ENCODE measurements around the gene COL7A1. TPM values are rescaled to one million over a fixed set of nuclear protein-coding genes. Genes with fewer than 3 reads are reported as not detected.

COL7A1 gene
- total RNA-seq, 1 donor from 2014 or later: 28.7 TPM

- DNase-seq (ENCODE audit: low read depth) (no peak), FAIRE-seq (no peak)
- peaks cover 26% of the 10 kb centered on the region for H3K36me3 Mint-ChIP-seq (ENCODE audit: low read depth, unreplicated experiment)
Observed at GRCh38 chr3:48528048-48528447, 67.1 kb downstream of the COL7A1 start.

GRCh38 chr3:48524970-48525369 is 70.2 kb downstream of the COL7A1 start:
- Mint-ChIP-seq H3K4me3 (ENCODE audit: unreplicated experiment) (no peak overlapping the region), H3K9me3 (ENCODE audit: unreplicated experiment) (no peaks in the 10 kb centered on the region), H3K36me3 (ENCODE audit: low read depth, unreplicated experiment) (peaks cover 25% of the 10 kb centered on the region), H3K27ac (ENCODE audit: unreplicated experiment) (no peak overlapping the region), H3K27me3 (ENCODE audit: low read depth, unreplicated experiment) (no peaks in the 10 kb centered on the region), H3K4me1 (ENCODE audit: low read depth, unreplicated experiment) (no peaks in the 10 kb centered on the region)
- DNase-seq (ENCODE audit: low read depth) (no peak), FAIRE-seq (no peak)
- no peaks in the 10 kb centered on the region for H3K27me3 ChIP-seq (ENCODE audit: insufficient read depth, low read length)
- peaks cover 8% of the 10 kb centered on the region for H3K36me3 ChIP-seq (ENCODE audit: insufficient read depth, low read length)
- no peak overlapping the region for H3K27ac ChIP-seq (ENCODE audit: low read depth, low read length)
- no peaks in the 10 kb centered on the region for H3K9me3 ChIP-seq (ENCODE audit: insufficient read depth, low read depth, low read length)
- no peaks in the 10 kb centered on the region for H3K79me2 ChIP-seq (ENCODE audit: insufficient read depth, low read length)
- H3K9ac ChIP-seq (ENCODE audit: low read length): no peak overlapping the region
- H2AFZ ChIP-seq (ENCODE audit: low read depth, low read length): no peak overlapping the region
- no peaks in the 10 kb centered on the region for H4K20me1 ChIP-seq (ENCODE audit: insufficient read depth, low read length)
- H3K4me2 ChIP-seq (ENCODE audit: low read length): no peak overlapping the region
- H3K4me3 ChIP-seq (ENCODE audit: insufficient read depth, low read depth, low read length): no peak overlapping the region
- H3K4me1 ChIP-seq (ENCODE audit: insufficient read depth, low read length): no peaks in the 10 kb centered on the region
- TF ChIP-seq CTCF (IDR thresholded peaks at IDR 0.05; ENCODE audit: insufficient read depth, low read depth, low read length): no peak
- no peak for TF ChIP-seq EZH2 (IDR thresholded peaks at IDR 0.05; ENCODE audit: insufficient read depth, low read length)

More at GRCh38 chr3:48528048-48528447, 67.1 kb downstream of the COL7A1 start:
- Mint-ChIP-seq H3K27me3 (ENCODE audit: low read depth, unreplicated experiment) (no peaks in the 10 kb centered on the region), H3K4me3 (ENCODE audit: unreplicated experiment) (no peak overlapping the region), H3K27ac (ENCODE audit: unreplicated experiment) (no peak overlapping the region), H3K9me3 (ENCODE audit: unreplicated experiment) (no peaks in the 10 kb centered on the region), H3K4me1 (ENCODE audit: low read depth, unreplicated experiment) (no peaks in the 10 kb centered on the region)
- Histone ChIP-seq H2AFZ (ENCODE audit: low read depth, low read length) (no peak overlapping the region), H3K9ac (ENCODE audit: low read length) (no peak overlapping the region), H3K4me1 (ENCODE audit: insufficient read depth, low read length) (no peaks in the 10 kb centered on the region), H3K79me2 (ENCODE audit: insufficient read depth, low read length) (no peaks in the 10 kb centered on the region), H3K4me2 (ENCODE audit: low read length) (no peak overlapping the region), H3K27ac (ENCODE audit: low read depth, low read length) (no peak overlapping the region), H3K9me3 (ENCODE audit: insufficient read depth, low read depth, low read length) (no peaks in the 10 kb centered on the region), H3K36me3 (ENCODE audit: insufficient read depth, low read length) (peaks cover 8% of the 10 kb centered on the region), H3K4me3 (ENCODE audit: insufficient read depth, low read depth, low read length) (no peak overlapping the region), H4K20me1 (ENCODE audit: insufficient read depth, low read length) (no peaks in the 10 kb centered on the region), H3K27me3 (ENCODE audit: insufficient read depth, low read length) (no peaks in the 10 kb centered on the region)
- no peak for TF ChIP-seq CTCF (IDR thresholded peaks at IDR 0.05; ENCODE audit: insufficient read depth, low read depth, low read length)
- no peak for TF ChIP-seq EZH2 (IDR thresholded peaks at IDR 0.05; ENCODE audit: insufficient read depth, low read length)

GRCh38 chr3:48521635-48522034 is 73.5 kb downstream of the COL7A1 start:
- Histone ChIP-seq H3K9me3 (ENCODE audit: insufficient read depth, low read depth, low read length) (no peaks in the 10 kb centered on the region), H3K4me1 (ENCODE audit: insufficient read depth, low read length) (no peaks in the 10 kb centered on the region), H3K36me3 (ENCODE audit: insufficient read depth, low read length) (no peaks in the 10 kb centered on the region), H3K4me2 (ENCODE audit: low read length) (no peak overlapping the region), H3K27me3 (ENCODE audit: insufficient read depth, low read length) (no peaks in the 10 kb centered on the region), H2AFZ (ENCODE audit: low read depth, low read length) (no peak overlapping the region), H4K20me1 (ENCODE audit: insufficient read depth, low read length) (no peaks in the 10 kb centered on the region), H3K79me2 (ENCODE audit: insufficient read depth, low read length) (no peaks in the 10 kb centered on the region), H3K9ac (ENCODE audit: low read length) (no peak overlapping the region), H3K27ac (ENCODE audit: low read depth, low read length) (no peak overlapping the region), H3K4me3 (ENCODE audit: insufficient read depth, low read depth, low read length) (no peak overlapping the region)
- peaks cover 28% of the 10 kb centered on the region for H3K36me3 Mint-ChIP-seq (ENCODE audit: low read depth, unreplicated experiment)
- no peak overlapping the region for H3K27ac Mint-ChIP-seq (ENCODE audit: unreplicated experiment)
- no peaks in the 10 kb centered on the region for H3K9me3 Mint-ChIP-seq (ENCODE audit: unreplicated experiment)
- no peaks in the 10 kb centered on the region for H3K4me1 Mint-ChIP-seq (ENCODE audit: low read depth, unreplicated experiment)
- H3K27me3 Mint-ChIP-seq (ENCODE audit: low read depth, unreplicated experiment): no peaks in the 10 kb centered on the region
- DNase-seq (ENCODE audit: low read depth) (no peak), FAIRE-seq (no peak)
- H3K4me3 Mint-ChIP-seq (ENCODE audit: unreplicated experiment): no peak overlapping the region
- TF ChIP-seq EZH2 (IDR thresholded peaks at IDR 0.05; ENCODE audit: insufficient read depth, low read length) (no peak), CTCF (IDR thresholded peaks at IDR 0.05; ENCODE audit: insufficient read depth, low read depth, low read length) (no peak)
